Effector memory CD8-positive, alpha-beta T cell (primary cell): Measurements from ENCODE around the gene KCNK5.
A peak's percentile ranks its signal among the peaks of the same experiment; 100 is the strongest.

Experiments
- ATAC-seq: fragments of 150-1000 bp; cut with Tn5 transposase; replicated peaks from 2 replicates; pipeline ENCODE4 v1.10.0; 2021; ENCODE audit warnings: mild to moderate bottlenecking, moderate library complexity
- DNase-seq, 3 experiments: peaks; one replicate each; pipeline ENCODE4 v3.0.0; 2021
- H3K27ac Mint-ChIP-seq, 2 donors: one replicate each; pipeline ENCODE4 v1.8.0; 2022; ENCODE audit warnings: mild to moderate bottlenecking in 2 of 2, mixed read lengths in 2 of 2, moderate library complexity in 2 of 2
- H3K27me3 Mint-ChIP-seq, 2 donors: one replicate each; pipeline ENCODE4 v1.8.0; 2022; ENCODE audit warnings: mixed read lengths in 2 of 2
- H3K36me3 Mint-ChIP-seq: one replicate; pipeline ENCODE4 v1.8.0; 2022; ENCODE audit warnings: mild to moderate bottlenecking, moderate library complexity, mixed read lengths; ENCODE audit not compliant: insufficient read depth
- H3K4me1 Mint-ChIP-seq, 2 donors: one replicate each; pipeline ENCODE4 v1.8.0; 2022; ENCODE audit warnings: low read depth in 2 of 2, mixed read lengths in 2 of 2
- H3K4me3 Mint-ChIP-seq, 2 donors: one replicate each; pipeline ENCODE4 v1.8.0; 2022; ENCODE audit warnings: mild to moderate bottlenecking in 2 of 2, mixed read lengths in 2 of 2, moderate library complexity in 2 of 2
- H3K9me3 Mint-ChIP-seq, 2 donors: one replicate each; pipeline ENCODE4 v1.8.0; 2022; ENCODE audit warnings: mixed read lengths in 2 of 2
- total RNA-seq, 9 experiments: gene quantifications; one replicate each; lab custom pipeline; 2026; lab: John Stamatoyannopoulos, UW

Gene KCNK5
- 1.4 to 87.9 (median 9.4) reads per million in 9 experiments for total RNA-seq

GRCh38 chr6:39228992-39229767, at the start of gene KCNK5:
Gene KCNK5, minus strand, starts transcription at chr6:39229475. Its CDS starts 364 bp downstream, at chr6:39229111.
- Mint-ChIP-seq H3K36me3 (no peaks in the 10 kb centered on the region), H3K4me3 (peak within 1 kb of the TSS; percentile 50 to 83), H3K4me1 (peaks cover 30 to 41% of the 10 kb centered on the region in 2 donors), H3K9me3 (no peaks in the 10 kb centered on the region), H3K27ac (peak within 1 kb of the TSS; percentile 59 to 71), H3K27me3 (peaks cover 0 to 19% of the 10 kb centered on the region in 2 donors)
- peak; percentile 88 for ATAC-seq
- DNase-seq: peak; percentile 52 to 64 (median 61)

GRCh38 chr6:39276379-39276995, 47.2 kb upstream of the KCNK5 start:
- H3K27ac Mint-ChIP-seq: no peak overlapping the region
- H3K4me3 Mint-ChIP-seq: no peak overlapping the region
- H3K4me1 Mint-ChIP-seq: no peaks in the 10 kb centered on the region
- no peak for ATAC-seq
- H3K27me3 Mint-ChIP-seq: peaks cover 11 to 31% of the 10 kb centered on the region in 2 donors
- H3K36me3 Mint-ChIP-seq: no peaks in the 10 kb centered on the region
- no peak for DNase-seq
- H3K9me3 Mint-ChIP-seq: no peaks in the 10 kb centered on the region

GRCh38 chr6:39274903-39275302, 45.6 kb upstream of the KCNK5 start:
- H3K4me1 Mint-ChIP-seq: peaks cover 0 to 2% of the 10 kb centered on the region in 2 donors
- no peaks in the 10 kb centered on the region for H3K9me3 Mint-ChIP-seq
- H3K27me3 Mint-ChIP-seq: peaks cover 6 to 24% of the 10 kb centered on the region in 2 donors
- no peak overlapping the region for H3K27ac Mint-ChIP-seq
- no peak for DNase-seq
- H3K36me3 Mint-ChIP-seq: no peaks in the 10 kb centered on the region
- H3K4me3 Mint-ChIP-seq: no peak overlapping the region
- no peak for ATAC-seq

DNA sequence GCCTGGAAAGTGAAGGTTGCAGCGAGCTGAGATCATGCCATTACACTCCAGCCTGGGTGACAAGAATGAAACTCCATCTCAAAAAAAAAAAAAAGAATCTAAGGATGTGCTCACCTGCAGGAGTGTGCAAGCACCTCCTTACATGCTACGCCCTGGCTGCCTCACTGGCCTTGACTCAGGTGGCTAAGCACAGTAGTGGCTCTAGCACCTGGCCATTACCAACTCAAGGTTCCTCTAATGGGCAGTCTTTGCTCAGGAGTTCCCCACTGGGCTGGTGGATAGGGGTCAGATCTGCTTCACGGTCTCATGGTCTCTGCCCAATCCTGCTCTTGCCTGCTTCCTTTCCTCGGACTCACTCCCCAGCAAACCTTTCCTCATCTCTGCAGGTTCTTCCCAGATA, 45.2 kb upstream of the KCNK5 start:
- DNase-seq: no peak
- Mint-ChIP-seq H3K4me3 (no peak overlapping the region), H3K27ac (no peak overlapping the region), H3K36me3 (no peaks in the 10 kb centered on the region), H3K9me3 (no peaks in the 10 kb centered on the region), H3K4me1 (peaks cover 0 to 2% of the 10 kb centered on the region in 2 donors), H3K27me3 (peaks cover 6 to 24% of the 10 kb centered on the region in 2 donors)
- no peak for ATAC-seq

GRCh38 chr6:39273406-39273821, 44.1 kb upstream of the KCNK5 start:
- H3K36me3 Mint-ChIP-seq: no peaks in the 10 kb centered on the region
- H3K27ac Mint-ChIP-seq: no peak overlapping the region
- no peaks in the 10 kb centered on the region for H3K9me3 Mint-ChIP-seq
- peaks cover 0 to 2% of the 10 kb centered on the region in 2 donors for H3K4me1 Mint-ChIP-seq
- peaks cover 6 to 24% of the 10 kb centered on the region in 2 donors for H3K27me3 Mint-ChIP-seq
- ATAC-seq (no peak), DNase-seq (no peak)
- H3K4me3 Mint-ChIP-seq: no peak overlapping the region

- H3K27me3 Mint-ChIP-seq: peaks cover 0 to 29% of the 10 kb centered on the region in 2 donors
- no peak overlapping the region for H3K27ac Mint-ChIP-seq
Observed at GRCh38 chr6:39269961-39270360, 40.7 kb upstream of the KCNK5 start.

DNA sequence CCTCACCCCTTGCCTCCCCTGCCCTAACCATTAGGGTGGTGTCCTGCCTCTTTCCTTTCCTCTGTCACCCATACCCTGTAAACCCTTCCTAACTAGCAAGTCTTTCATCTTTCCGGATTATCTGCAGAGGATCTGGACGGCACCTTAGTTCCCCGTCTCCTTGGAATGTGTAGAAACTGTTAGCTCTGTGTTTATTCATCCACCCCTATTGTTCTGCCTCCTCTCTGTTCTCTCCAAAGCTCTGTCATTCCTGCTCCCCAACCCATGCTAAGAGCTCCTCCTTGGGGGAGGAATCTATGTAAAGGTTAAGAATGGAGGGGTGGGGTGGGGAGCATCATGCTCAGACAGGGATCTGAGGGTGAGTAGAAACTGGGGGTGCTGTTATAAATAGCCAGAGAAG, 39.4 kb upstream of the KCNK5 start:
- Mint-ChIP-seq H3K27me3 (peaks cover 0 to 25% of the 10 kb centered on the region in 2 donors), H3K27ac (no peak overlapping the region), H3K4me1 (peaks cover 0 to 2% of the 10 kb centered on the region in 2 donors), H3K9me3 (no peaks in the 10 kb centered on the region), H3K4me3 (no peak overlapping the region), H3K36me3 (no peaks in the 10 kb centered on the region)
- DNase-seq (no peak), ATAC-seq (no peak)

More at GRCh38 chr6:39269961-39270360, 40.7 kb upstream of the KCNK5 start:
- no peak overlapping the region for H3K4me3 Mint-ChIP-seq
- peaks cover 0 to 2% of the 10 kb centered on the region in 2 donors for H3K4me1 Mint-ChIP-seq
- DNase-seq (no peak), ATAC-seq (no peak)
- H3K36me3 Mint-ChIP-seq: no peaks in the 10 kb centered on the region
- no peaks in the 10 kb centered on the region for H3K9me3 Mint-ChIP-seq

GRCh38 chr6:39268171-39268570, 38.9 kb upstream of the KCNK5 start:
- Mint-ChIP-seq H3K27ac (no peak overlapping the region), H3K27me3 (peaks cover 0 to 20% of the 10 kb centered on the region in 2 donors), H3K4me1 (peaks cover 0 to 2% of the 10 kb centered on the region in 2 donors), H3K36me3 (no peaks in the 10 kb centered on the region), H3K9me3 (no peaks in the 10 kb centered on the region), H3K4me3 (no peak overlapping the region)
- ATAC-seq (no peak), DNase-seq (no peak)

DNA sequence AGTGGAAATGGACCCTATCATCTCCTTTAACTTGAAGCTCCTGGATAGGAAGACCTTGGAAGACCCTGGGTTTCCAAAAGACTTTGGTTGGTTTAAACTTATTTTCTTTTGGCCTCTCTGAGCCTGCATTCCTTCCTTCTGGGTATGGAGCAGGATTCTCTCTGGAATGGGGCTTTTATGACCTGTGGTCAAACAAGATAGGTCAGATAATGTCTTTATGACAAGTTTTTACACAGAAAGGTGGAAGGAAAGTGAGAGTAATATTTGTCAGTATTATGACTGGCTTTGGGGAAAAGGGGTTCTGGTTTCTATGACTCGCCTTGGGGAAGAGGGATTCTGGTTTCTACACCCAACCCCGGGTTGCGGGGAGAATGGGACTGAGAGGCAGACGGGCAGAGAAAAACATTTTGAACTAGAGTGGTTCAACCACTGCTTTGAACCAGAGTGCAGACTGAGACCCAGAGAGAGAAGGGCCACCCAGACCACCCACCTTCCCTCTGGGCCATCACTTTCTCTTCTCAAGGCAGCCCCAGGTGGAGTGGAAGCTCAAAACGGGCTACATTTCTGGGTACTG, 37.6 kb upstream of the KCNK5 start:
- ATAC-seq (no peak), DNase-seq (no peak)
- H3K27me3 Mint-ChIP-seq: peaks cover 5 to 27% of the 10 kb centered on the region in 2 donors
- no peak overlapping the region for H3K4me3 Mint-ChIP-seq
- H3K27ac Mint-ChIP-seq: no peak overlapping the region
- H3K4me1 Mint-ChIP-seq: peaks cover 0 to 2% of the 10 kb centered on the region in 2 donors
- no peaks in the 10 kb centered on the region for H3K9me3 Mint-ChIP-seq
- H3K36me3 Mint-ChIP-seq: no peaks in the 10 kb centered on the region

DNA sequence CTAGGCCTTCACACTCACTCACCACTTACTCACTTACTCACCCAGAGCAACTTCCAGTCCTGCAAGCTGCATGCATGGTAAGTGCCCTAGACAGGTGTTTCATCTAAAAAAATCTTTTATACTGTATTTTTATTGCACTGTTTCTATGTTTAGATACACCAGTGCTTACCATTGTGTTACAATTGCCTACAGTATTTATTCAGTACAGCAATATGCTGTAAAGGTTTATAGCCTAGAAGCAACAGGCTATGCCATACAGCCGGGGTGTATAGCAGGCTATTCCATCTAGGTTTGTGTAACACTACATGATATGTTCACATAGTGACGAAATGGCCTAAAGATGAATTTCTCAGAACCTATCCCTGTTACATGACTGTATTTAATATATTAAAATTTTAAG, 37.1 kb upstream of the KCNK5 start:
- Mint-ChIP-seq H3K27ac (no peak overlapping the region), H3K4me1 (peaks cover 0 to 2% of the 10 kb centered on the region in 2 donors)

DNA sequence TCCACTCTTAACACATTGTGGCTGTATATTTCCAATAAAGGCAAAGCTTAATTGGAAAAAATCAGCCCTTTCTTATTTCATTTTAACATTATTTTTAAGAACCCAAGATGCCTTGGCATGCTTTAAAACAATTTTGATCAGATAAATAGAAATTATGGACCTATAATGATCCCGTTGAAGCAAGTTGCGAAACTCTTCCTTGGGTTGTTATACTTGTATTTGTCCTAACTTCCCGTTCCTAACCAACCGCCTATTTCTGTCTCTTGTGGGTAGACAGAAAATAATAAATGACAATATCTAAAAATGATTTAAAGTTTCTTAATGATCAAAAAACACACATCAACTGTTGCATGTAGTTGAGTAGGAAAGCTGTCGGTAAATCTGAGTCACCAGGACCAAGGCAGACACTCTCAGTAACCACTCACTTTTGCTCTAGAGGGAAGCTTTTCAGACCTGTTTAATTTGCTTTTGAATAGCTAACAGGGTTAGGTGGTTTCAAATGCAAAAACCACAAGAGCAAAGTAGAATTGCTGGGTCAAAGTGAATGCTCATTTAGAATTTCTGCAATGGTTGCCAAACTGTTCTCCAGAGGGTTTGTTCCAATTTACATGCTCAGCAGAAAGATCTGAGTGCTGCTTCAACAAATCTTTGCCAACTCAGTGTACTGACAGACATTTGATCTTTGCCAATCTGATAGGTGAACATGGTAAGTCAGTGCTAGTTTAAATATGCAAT, 34.2 kb upstream of the KCNK5 start:
- no peak for ATAC-seq
- H3K4me3 Mint-ChIP-seq: no peak overlapping the region
- H3K4me1 Mint-ChIP-seq: no peaks in the 10 kb centered on the region
- H3K27me3 Mint-ChIP-seq: peaks cover 28 to 61% of the 10 kb centered on the region in 2 donors
- no peaks in the 10 kb centered on the region for H3K36me3 Mint-ChIP-seq
- H3K27ac Mint-ChIP-seq: no peak overlapping the region
- DNase-seq: no peak
- no peaks in the 10 kb centered on the region for H3K9me3 Mint-ChIP-seq

More for the DNA sequence above, 37.1 kb upstream of the KCNK5 start:
- Mint-ChIP-seq H3K9me3 (no peaks in the 10 kb centered on the region), H3K27me3 (peaks cover 10 to 32% of the 10 kb centered on the region in 2 donors), H3K4me3 (no peak overlapping the region), H3K36me3 (no peaks in the 10 kb centered on the region)
- DNase-seq: no peak
- ATAC-seq: no peak

DNA sequence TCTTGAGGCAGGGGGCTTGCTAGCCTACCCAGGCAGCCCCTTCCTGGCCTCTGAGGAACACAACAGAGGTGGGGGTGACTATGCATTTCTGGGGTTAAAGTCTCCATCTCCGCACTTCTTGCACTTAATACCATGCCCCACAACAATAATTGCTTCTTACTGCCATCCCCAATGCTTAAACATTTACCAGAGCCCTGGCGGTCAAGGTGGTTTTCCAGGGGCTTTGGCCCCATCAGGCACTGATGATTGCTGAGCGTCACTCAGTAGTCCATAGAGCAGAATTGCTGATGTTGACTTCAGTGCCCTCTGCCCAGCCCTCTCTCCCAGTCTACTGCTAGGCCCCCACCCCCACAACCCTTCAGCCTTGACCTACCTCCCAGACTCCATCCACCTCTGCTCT, 32.5 kb upstream of the KCNK5 start:
- H3K4me1 Mint-ChIP-seq: no peaks in the 10 kb centered on the region
- H3K36me3 Mint-ChIP-seq: no peaks in the 10 kb centered on the region
- peaks cover 28 to 63% of the 10 kb centered on the region in 2 donors for H3K27me3 Mint-ChIP-seq
- no peaks in the 10 kb centered on the region for H3K9me3 Mint-ChIP-seq
- H3K4me3 Mint-ChIP-seq: no peak overlapping the region
- no peak overlapping the region for H3K27ac Mint-ChIP-seq
- no peak for DNase-seq
- no peak for ATAC-seq

DNA sequence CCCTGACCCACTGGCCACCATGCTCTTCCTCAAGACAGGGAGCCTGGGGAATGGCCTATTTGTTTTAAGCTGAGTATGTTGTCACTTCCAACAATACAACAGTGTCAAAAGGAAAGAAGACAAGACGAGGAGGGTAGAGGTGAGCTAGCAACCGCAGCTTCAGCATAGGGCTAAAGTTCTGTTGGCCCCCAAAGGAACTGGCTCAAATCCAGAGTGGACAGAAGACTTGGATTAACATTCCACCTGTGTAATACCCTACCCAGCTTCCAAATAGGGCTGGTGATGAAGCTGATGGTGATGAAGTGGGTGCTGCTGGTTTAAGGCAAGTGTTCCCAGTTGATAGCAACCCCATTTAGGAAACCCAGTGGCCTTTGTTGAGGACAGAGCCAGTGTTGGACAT, 31.7 kb upstream of the KCNK5 start:
- Mint-ChIP-seq H3K9me3 (no peaks in the 10 kb centered on the region), H3K4me1 (no peaks in the 10 kb centered on the region), H3K27ac (no peak overlapping the region), H3K36me3 (no peaks in the 10 kb centered on the region), H3K27me3 (peaks cover 28 to 63% of the 10 kb centered on the region in 2 donors), H3K4me3 (no peak overlapping the region)
- ATAC-seq: no peak
- DNase-seq: no peak
